ENCODE data around the gene ZNF660.

ZNF660 gene

DNA sequence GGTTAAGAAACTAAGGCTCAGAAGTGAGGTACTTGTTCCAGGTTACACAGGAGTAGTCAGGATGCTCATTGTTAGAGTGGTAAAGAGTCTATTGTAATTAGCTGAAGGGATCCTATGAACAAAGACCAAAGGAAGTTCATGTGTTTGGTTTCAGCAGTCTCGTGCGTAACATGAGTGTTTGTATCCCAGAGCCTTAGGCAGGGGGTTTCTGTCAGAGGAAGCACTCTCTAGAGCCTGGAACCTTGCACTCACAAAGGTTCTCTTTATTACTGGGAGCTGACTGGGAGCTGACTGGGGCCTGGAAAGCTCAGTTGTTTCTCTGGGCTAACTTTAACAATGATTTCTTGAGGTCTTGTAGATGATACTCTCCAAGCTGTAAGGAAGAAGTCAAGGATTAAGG, 44.0 kb downstream of the ZNF660 start:
- no peak for DNase-seq

DNA sequence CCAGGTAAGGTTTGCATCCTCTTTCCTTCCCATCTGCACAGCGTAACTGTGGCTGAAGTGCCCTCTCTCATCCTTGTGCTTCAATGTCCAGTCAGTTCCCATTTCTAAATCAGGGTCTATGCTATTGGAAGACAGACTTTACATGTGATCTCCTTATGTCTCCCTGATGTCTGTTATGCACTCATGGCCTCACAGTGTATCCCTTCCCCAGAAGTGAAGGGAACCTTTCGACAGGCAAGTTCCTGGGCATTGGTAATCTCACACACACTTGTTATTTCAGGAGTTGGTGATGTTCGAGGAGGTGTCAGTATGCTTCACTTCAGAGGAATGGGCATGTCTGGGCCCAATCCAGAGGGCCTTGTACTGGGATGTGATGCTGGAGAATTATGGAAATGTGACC, 47.4 kb downstream of the ZNF660 start:
- no peak for DNase-seq

DNA sequence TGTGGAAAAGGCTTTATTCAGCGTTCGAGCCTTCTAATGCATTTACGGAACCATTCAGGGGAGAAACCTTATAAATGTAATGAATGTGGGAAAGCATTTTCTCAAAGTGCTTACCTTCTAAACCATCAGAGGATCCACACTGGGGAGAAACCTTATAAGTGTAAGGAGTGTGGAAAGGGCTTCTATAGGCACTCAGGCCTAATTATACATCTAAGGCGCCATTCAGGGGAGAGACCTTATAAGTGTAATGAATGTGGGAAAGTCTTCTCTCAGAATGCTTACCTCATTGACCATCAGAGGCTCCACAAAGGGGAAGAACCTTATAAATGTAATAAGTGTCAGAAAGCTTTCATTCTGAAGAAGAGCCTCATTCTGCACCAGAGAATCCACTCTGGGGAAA, 57.6 kb downstream of the ZNF660 start:
- no peak for DNase-seq

DNA sequence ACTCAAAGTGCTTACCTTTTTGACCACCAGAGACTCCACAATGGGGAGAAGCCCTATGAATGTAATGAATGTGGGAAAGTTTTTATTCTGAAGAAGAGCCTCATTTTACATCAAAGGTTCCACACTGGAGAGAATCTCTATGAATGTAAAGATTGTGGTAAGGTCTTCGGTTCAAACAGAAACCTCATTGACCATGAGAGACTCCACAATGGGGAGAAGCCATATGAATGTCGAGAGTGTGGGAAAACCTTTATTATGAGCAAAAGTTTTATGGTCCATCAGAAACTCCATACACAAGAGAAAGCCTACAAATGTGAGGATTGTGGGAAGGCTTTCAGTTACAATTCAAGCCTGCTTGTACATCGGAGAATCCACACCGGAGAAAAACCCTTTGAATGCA, 58.3 kb downstream of the ZNF660 start:
- DNase-seq = no peak

DNA sequence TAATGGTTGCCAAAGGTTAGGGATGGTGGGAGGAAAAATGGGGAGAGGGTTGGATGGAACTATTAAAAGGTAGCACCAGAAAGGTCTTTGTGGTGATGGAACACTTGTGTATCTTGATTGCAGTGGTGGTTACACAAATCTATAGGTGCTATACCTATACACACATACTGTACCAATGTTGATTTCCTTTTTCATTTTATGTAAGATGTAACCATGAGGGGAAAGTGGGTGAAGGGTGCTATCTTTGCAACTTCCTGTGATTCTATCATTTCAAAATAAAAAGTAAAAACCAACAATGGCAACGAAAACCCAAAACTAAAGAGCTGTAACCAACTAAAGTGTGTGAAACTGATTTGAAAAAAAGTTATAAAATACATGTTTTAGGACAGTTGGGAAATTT, 63.0 kb downstream of the ZNF660 start:
- no peak for DNase-seq

DNA sequence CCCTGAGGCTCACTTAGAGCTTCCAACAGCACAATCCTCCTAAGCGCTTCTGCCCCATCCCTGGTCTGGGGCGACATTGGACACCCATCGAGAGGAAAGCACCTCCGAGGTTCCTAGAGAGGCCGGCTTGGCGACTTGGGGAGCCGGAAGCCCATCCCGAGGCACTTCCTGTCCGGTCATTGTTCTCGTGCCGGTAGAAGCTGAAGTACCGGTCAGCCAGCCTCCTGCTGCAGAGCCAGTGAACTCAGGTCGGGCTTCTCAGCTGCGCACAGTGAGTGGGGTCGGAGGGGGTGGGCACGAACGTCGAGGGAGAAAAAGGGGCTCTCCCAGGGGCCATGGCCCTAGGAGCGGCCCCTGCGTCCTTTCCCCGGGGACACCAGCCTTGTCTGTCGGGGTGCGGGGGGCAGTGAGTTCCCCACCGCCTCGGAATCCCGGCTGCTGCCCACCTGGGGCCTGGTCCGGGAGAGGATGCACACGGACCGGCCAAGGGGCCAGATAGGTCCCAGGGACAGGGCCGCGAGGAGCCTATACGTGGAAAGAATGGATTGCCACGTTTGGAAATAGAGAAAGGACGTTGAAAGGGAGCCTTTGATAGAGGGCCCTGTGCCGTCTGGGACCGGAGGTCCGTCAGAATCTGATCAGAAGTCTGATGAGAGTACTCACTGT, 63.9 kb downstream of the ZNF660 start, which contains the start of gene ZNF35:
Gene ZNF35, plus strand, starts transcription at position 169 of the 666 bp plus-strand sequence. CDS start 2,336 bp downstream, outside the sequence.
- peak in 55 of 56 donors; percentile 14 to 88 (median 66) for DNase-seq
